HG02610 (cell line): Measurements from ENCODE around the gene SULF2.

ENCODE experiments used
- ATAC-seq: cut with Tn5 transposase; IDR thresholded peaks from one replicate; pipeline ENCODE4 v1.9.1; 2021; ENCODE audit warnings: mild to moderate bottlenecking, moderate library complexity; ENCODE audit not compliant: unreplicated experiment

SULF2 gene

GRCh38 chr20:47659904-47660601, 125.2 kb downstream of the SULF2 start:
- no peak for ATAC-seq

DNA sequence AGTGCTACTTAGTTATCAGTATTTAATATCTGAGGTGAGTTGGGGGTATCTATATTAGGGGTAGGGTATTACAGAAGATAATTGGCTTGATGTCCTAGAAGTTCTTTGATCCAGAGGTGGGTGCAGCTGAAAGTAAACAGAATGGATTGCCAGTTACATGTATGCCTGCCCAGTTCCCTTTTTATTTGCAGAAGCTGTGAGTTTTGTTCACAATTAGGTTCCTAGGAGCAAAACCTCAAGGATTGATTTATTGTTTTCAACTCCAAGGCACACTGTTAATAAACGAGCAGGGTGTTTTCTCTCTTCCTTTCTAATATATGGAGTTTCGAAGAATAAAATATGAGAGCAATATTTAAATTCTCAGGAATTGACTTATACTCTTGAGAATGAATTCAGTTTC, 129.0 kb downstream of the SULF2 start:
- no peak for ATAC-seq

GRCh38 chr20:47655635-47656034, 129.6 kb downstream of the SULF2 start:
- no peak for ATAC-seq

DNA sequence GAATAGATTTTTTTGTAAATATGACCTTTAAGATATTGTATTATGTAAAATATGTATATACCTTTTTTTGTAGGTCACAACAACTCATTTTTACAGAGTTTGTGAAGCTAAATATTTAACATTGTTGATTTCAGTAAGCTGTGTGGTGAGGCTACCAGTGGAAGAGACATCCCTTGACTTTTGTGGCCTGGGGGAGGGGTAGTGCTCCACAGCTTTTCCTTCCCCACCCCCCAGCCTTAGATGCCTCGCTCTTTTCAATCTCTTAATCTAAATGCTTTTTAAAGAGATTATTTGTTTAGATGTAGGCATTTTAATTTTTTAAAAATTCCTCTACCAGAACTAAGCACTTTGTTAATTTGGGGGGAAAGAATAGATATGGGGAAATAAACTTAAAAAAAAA, 130.9 kb downstream of the SULF2 start:
- no peak for ATAC-seq

GRCh38 chr20:47653869-47654268, 131.4 kb downstream of the SULF2 start:
- ATAC-seq: no peak

DNA sequence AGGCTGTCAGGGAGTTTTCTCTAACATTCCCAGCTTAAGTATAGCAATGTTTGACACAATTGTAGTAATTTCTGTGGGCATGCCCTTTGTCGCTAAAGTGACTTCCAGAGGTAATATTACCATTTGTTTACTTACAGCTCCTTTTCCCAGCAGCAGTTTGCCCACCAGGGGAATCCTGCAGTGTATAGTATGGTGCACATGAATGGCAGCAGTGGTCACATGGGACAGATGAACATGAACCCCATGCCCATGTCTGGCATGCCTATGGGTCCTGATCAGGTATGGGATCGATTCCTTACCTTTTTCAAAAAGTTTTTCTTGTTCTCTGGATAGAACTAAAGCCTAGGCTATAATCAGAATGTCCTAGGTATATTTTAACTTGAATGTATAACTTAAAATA, 132.5 kb downstream of the SULF2 start:
- ATAC-seq: no peak

DNA sequence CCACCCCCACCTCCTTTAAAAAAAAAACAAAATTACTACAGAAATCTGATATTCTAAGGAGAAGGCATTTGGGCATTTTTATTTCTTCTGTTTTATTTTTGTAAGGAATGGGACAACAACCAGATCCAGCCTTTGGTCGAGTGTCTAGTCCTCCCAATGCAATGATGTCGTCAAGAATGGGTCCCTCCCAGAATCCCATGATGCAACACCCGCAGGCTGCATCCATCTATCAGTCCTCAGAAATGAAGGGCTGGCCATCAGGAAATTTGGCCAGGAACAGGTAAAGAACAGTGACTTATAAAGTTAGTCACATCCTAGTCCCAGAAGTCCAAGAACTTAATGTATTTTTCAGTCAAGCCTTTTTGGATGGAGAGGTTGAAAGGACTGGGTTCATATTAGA, 133.0 kb downstream of the SULF2 start:
- ATAC-seq: no peak

DNA sequence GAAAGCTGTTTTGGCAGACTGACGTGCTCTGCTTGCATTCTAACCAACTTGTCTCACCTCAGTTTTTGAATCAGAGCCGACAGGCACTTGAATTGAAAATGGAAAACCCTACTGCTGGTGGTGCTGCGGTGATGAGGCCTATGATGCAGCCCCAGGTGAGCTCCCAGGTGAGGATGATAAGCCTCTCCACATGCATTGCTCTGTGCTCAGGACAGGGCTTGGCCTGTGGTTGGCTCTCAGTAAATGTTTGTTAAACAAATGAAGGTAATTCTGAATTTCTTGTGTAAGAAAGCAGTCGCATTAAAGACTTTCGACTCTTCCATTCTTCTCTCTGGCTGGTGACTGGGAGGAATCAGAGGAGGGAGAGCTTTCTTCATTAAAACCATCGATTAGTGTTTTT, 136.3 kb downstream of the SULF2 start:
- ATAC-seq: no peak

GRCh38 chr20:47647994-47648393, 137.3 kb downstream of the SULF2 start:
- no peak for ATAC-seq

GRCh38 chr20:47645632-47646031, 139.6 kb downstream of the SULF2 start:
- ATAC-seq: no peak

GRCh38 chr20:47642624-47643023, 142.7 kb downstream of the SULF2 start:
- no peak for ATAC-seq

DNA sequence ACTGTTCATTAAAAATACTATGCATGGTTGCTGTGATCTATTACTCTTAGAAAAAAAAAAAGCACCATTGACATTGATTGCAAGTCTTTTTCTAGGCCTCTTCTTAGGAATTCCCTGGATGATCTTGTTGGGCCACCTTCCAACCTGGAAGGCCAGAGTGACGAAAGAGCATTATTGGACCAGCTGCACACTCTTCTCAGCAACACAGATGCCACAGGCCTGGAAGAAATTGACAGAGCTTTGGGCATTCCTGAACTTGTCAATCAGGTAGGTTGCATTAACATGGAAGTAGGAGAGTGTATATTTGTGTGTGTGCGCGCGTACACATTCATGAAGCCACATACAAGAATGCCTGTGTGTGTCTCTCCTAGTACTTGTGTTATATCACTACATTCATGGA, 143.2 kb downstream of the SULF2 start:
- ATAC-seq: no peak

DNA sequence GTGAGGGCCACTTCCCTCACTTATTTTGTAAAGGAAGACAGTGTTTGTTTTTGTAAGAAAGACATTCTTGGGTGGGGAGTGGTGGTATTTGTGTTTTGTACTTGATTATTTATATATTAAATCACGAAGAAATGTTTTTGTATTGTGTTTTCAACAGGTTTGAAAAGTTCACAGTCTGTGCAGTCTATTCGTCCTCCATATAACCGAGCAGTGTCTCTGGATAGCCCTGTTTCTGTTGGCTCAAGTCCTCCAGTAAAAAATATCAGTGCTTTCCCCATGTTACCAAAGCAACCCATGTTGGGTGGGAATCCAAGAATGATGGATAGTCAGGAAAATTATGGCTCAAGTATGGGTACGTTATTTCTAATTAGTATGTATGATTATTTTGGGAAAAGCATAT, 146.4 kb downstream of the SULF2 start:
- no peak for ATAC-seq

DNA sequence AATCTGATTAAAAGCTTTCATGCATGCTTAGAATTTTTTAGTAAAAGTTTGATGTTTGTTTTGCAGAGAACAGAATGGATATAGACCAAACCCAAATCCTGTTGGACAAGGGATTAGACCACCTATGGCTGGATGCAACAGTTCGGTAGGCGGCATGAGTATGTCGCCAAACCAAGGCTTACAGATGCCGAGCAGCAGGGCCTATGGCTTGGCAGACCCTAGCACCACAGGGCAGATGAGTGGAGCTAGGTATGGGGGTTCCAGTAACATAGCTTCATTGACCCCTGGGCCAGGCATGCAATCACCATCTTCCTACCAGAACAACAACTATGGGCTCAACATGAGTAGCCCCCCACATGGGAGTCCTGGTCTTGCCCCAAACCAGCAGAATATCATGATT, 150.0 kb downstream of the SULF2 start:
- ATAC-seq: no peak

DNA sequence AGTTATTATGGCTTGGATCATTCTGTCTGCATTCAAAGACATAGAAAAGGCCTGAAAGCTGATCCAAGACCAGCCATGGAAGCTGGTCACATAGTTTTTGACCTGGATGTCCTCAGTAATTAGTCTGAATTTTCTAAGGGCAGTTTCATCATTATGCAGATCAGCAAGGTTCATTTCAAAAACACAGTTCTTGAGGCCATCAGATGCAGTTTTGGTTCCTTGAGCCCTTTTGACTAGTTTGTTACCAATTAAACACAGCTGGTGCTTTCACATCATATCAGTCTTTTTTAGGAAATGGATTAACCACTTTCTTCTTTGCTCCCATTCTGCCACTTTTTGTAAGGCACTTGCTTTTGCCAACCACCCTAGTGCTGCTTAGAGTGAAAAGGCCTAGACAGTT, 154.2 kb downstream of the SULF2 start:
- ATAC-seq: no peak

- no peak for ATAC-seq
These were observed 155.4 kb downstream of the SULF2 start for GRCh38 chr20:47629907-47630306.

DNA sequence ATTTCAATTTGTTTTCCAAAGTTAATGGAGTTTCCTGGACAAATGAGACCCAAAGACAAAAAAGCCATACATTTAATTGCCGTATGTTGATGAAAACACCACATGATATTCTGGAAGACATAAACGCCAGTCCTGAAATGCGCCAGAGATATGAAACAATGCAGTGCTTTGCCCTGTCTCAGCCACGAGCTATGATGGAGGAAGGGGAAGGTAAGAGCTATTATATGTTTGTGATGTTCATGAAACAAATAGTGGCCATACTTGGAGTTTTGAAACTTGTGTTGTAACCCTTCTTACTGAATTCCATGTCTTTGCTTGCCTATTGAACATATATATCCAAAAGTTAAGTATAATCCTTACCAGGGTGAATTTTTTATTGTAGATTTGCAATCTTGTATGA, 157.7 kb downstream of the SULF2 start:
- ATAC-seq: no peak

GRCh38 chr20:47623206-47623605, 162.1 kb downstream of the SULF2 start:
- no peak for ATAC-seq

GRCh38 chr20:47622118-47622665, 163.1 kb downstream of the SULF2 start:
- no peak for ATAC-seq

DNA sequence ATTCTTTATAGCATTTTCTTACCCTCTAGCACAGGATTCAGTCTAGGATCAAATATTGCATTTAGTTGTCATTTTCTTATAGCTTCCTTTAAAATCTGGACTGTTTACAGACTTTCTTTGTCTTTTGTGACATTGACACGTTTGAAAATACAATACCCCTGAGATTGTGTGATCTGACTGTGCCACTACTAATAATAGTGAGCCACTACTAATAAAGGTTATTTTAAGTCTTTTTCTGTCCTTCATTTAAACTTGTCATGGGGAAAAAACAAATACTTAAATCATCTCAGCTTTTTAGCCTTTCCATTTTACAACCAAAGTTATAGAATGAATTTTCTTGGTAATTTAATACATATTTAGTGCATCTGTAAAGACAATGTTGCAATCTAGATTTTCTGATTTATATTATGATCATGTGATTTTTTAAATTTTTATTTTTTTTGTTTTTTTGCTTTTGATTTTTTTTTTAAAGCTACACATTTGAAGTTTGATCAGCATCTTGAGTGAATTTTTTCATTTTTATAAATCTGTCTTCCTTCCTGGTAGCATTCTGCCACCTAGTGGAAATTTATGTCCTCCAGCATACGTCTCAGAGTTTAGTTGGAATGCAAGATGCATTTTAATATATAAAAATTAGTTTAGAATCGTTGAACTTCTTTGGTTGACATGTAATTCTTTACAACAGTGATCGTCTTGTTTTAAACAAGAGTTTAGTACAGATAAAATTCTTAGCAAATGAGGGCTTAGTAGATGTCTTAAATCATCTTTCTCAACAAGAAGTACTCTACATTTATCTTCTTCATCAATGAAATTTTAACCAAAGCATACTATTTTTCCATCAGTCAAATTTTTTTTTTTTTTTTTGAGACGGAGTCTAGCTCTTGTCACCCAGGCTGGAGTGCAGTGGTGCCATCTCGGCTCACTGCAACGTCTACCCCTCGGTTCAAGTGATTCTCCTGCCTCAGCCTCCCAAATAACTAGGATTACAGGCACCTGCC, 164.2 kb downstream of the SULF2 start:
- no peak for ATAC-seq

GRCh38 chr20:47618479-47618878, 166.8 kb downstream of the SULF2 start:
- no peak for ATAC-seq
